Measurements from ENCODE around the gene ATG4B. TPM values are rescaled to one million over a fixed set of nuclear protein-coding genes. Genes with fewer than 3 reads are reported as not detected.

Gene ATG4B
- total RNA-seq, 2 experiments from 2014 or later, result 86.5 to 89.4 TPM

DNA sequence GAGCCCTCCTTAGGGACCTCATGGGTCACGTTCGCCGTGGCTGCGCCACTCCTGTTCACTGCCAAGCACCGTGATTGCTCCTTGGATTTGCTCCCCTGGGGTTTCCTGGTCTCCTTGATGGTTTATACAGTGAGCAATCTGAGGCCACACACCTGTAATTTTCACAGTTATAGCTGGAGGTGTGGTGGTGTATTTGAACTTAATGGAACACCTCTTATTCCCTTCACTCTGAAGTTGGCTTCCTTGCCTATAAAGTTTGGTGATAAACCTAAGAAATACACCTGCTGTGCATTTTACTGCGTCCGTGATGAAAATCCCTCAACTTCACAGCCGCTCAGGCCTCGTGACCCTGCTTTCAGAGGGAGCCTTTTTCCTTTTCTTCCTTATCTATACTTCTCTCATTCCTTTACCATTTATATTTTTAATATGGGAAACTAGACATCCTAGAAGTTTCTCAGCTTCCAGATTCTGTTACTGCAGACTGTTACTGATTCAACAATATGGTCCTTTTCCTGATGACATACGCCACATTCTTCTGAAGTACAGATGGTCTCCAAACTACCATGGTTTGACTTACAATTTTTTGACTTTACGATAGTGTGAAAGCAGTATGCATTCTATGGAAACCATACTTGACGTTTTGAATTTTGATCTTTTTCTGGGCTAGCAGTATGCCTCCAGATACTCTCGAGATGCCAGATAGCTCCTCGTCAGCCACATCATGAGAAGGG is 8.6 kb downstream of the ATG4B start:
- no peak overlapping the region for H3K27ac Mint-ChIP-seq
- no peak overlapping the region for H3K4me3 Mint-ChIP-seq
- H3K9me3 ChIP-seq (ENCODE audit: control insufficient read depth in 1 of 2, insufficient read depth in 1 of 2, low read length in 2 of 2), result no peaks in the 10 kb centered on the region
- H3K9me3 Mint-ChIP-seq, result no peaks in the 10 kb centered on the region
- H3K4me3 ChIP-seq (ENCODE audit: low read length), result no peak overlapping the region
- H3K4me1 Mint-ChIP-seq (ENCODE audit: low read depth), result peaks cover 36% of the 10 kb centered on the region
- TF ChIP-seq, protein P1, sequence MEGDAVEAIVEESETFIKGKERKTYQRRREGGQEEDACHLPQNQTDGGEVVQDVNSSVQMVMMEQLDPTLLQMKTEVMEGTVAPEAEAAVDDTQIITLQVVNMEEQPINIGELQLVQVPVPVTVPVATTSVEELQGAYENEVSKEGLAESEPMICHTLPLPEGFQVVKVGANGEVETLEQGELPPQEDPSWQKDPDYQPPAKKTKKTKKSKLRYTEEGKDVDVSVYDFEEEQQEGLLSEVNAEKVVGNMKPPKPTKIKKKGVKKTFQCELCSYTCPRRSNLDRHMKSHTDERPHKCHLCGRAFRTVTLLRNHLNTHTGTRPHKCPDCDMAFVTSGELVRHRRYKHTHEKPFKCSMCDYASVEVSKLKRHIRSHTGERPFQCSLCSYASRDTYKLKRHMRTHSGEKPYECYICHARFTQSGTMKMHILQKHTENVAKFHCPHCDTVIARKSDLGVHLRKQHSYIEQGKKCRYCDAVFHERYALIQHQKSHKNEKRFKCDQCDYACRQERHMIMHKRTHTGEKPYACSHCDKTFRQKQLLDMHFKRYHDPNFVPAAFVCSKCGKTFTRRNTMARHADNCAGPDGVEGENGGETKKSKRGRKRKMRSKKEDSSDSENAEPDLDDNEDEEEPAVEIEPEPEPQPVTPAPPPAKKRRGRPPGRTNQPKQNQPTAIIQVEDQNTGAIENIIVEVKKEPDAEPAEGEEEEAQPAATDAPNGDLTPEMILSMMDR (IDR thresholded peaks at IDR 0.05), result no peak
- H3K36me3 ChIP-seq (ENCODE audit: insufficient read depth, low read length), result peaks cover 10% of the 10 kb centered on the region
- peaks cover 8% of the 10 kb centered on the region for H3K36me3 Mint-ChIP-seq (ENCODE audit: low read depth)
- POLR2A ChIA-PET, result no interaction called here
- no peak overlapping the region for H3K27ac ChIP-seq (ENCODE audit: low read depth in 1 of 2, low read length in 2 of 2)
- peaks cover 15% of the 10 kb centered on the region for H3K4me1 ChIP-seq (ENCODE audit: insufficient read depth, low read length)
- H3K27me3 Mint-ChIP-seq, result no peaks in the 10 kb centered on the region
- no peaks in the 10 kb centered on the region for H3K27me3 ChIP-seq (ENCODE audit: control insufficient read depth in 1 of 2, insufficient read depth in 2 of 2, low read length in 2 of 2)
- no peak for ATAC-seq (ENCODE audit: poor library complexity)
- DNase-seq, result no peak
- CTCF ChIA-PET, result no interaction called here
- intact Hi-C loops (cut with DNase I, micrococcal nuclease), result no loop called here

DNA sequence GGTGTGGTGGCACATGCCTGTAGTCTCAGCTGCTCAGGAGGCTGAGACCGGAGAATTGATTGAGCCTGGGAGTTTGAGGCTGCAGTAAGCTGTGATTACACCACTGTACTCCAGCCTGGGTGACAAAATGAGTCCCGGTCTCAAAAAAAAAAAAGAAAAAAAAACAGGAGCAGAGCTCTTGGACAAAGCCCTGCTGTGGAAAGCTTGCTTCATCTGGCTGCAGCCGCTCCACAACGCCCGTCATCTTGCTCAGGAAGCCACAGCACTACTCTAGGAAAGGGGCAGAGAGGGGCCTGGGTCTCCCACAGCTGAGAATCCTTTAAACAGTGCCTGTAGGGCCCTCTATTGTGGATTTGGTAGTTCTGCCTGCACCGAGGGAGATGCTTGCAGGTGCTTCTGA is 11.0 kb downstream of the ATG4B start:
- ChIA-PET POLR2A (no interaction called here), CTCF (no interaction called here)
- Mint-ChIP-seq H3K27me3 (no peaks in the 10 kb centered on the region), H3K4me3 (no peak overlapping the region), H3K36me3 (ENCODE audit: low read depth) (peaks cover 31% of the 10 kb centered on the region), H3K4me1 (ENCODE audit: low read depth) (peaks cover 20% of the 10 kb centered on the region), H3K9me3 (no peaks in the 10 kb centered on the region), H3K27ac (no peak overlapping the region)
- Histone ChIP-seq H3K27me3 (ENCODE audit: control insufficient read depth in 1 of 2, insufficient read depth in 2 of 2, low read length in 2 of 2) (no peaks in the 10 kb centered on the region), H3K36me3 (ENCODE audit: insufficient read depth, low read length) (peaks cover 33% of the 10 kb centered on the region), H3K4me3 (ENCODE audit: low read length) (no peak overlapping the region), H3K4me1 (ENCODE audit: insufficient read depth, low read length) (peaks cover 8% of the 10 kb centered on the region), H3K9me3 (ENCODE audit: control insufficient read depth in 1 of 2, insufficient read depth in 1 of 2, low read length in 2 of 2) (no peaks in the 10 kb centered on the region), H3K27ac (ENCODE audit: low read depth in 1 of 2, low read length in 2 of 2) (no peak overlapping the region)
- intact Hi-C loops (cut with DNase I, micrococcal nuclease), result no loop called here
- TF ChIP-seq, protein P1 (IDR thresholded peaks at IDR 0.05), result no peak
- DNase-seq (no peak), ATAC-seq (ENCODE audit: poor library complexity) (no peak)

DNA sequence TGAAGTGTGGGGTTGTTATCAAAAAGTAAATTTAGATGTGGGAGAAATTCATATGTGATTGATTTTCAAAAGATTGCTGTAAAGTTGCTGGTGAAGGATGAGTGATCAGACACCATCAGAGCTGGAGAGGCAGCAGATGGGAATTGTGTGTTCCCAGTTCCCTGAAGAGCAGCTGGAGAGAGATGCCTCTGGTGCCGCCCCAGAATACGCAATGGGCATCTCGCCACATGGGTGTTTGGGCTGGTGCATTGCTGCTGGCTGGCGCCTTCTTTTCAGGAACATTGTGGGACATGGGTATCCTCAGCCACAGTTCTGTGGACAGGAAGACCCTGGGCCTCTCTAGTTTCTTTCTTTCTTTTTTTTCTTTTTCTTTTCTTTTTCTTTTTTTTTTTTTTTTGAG is 11.9 kb downstream of the ATG4B start:
- Histone ChIP-seq H3K27ac (ENCODE audit: low read depth in 1 of 2, low read length in 2 of 2) (no peak overlapping the region), H3K36me3 (ENCODE audit: insufficient read depth, low read length) (peaks cover 35% of the 10 kb centered on the region), H3K4me3 (ENCODE audit: low read length) (no peak overlapping the region), H3K27me3 (ENCODE audit: control insufficient read depth in 1 of 2, insufficient read depth in 2 of 2, low read length in 2 of 2) (no peaks in the 10 kb centered on the region), H3K9me3 (ENCODE audit: control insufficient read depth in 1 of 2, insufficient read depth in 1 of 2, low read length in 2 of 2) (no peaks in the 10 kb centered on the region), H3K4me1 (ENCODE audit: insufficient read depth, low read length) (peaks cover 8% of the 10 kb centered on the region)
- ChIA-PET CTCF (no interaction called here), POLR2A (no interaction called here)
- peaks cover 15% of the 10 kb centered on the region for H3K4me1 Mint-ChIP-seq (ENCODE audit: low read depth)
- H3K27ac Mint-ChIP-seq, result no peak overlapping the region
- TF ChIP-seq, protein P1 (IDR thresholded peaks at IDR 0.05), result no peak
- ATAC-seq (ENCODE audit: poor library complexity) (no peak), DNase-seq (no peak)
- no peaks in the 10 kb centered on the region for H3K27me3 Mint-ChIP-seq
- intact Hi-C loops (cut with DNase I, micrococcal nuclease), result no loop called here
- no peak overlapping the region for H3K4me3 Mint-ChIP-seq
- H3K36me3 Mint-ChIP-seq (ENCODE audit: low read depth), result peaks cover 38% of the 10 kb centered on the region
- H3K9me3 Mint-ChIP-seq, result no peaks in the 10 kb centered on the region

Data from CD4-positive, alpha-beta T cell (primary cell).